AG04449 (cell line): Measurements from ENCODE around the gene SUGCT.

Experiments used
- CTCF ChIA-PET: fragments of 350-600 bp; formaldehyde crosslinking; extraction: SDS; loops from one replicate; lab custom pipeline; 2021; ENCODE audit warnings: antibody characterized with exemption; lab: Yijun Ruan, JAX
- POLR2A ChIA-PET: fragments of 400-600, 350-600 bp; formaldehyde crosslinking; extraction: SDS; loops from one replicate; lab custom pipeline; 2020; ENCODE audit warnings: antibody characterized with exemption, inconsistent platforms; lab: Yijun Ruan, JAX
- DNase-seq: peaks from one replicate; pipeline ENCODE4 v3.0.0-alpha.2; 2010; ENCODE audit warnings: low read depth, low spot score
- H3K4me3 ChIP-seq: 2 replicates; pipeline ENCODE4 v1.5.1; 2011; ENCODE audit warnings: low read depth, mild to moderate bottlenecking, control low read depth, low read length
- CTCF ChIP-seq: IDR thresholded peaks from one replicate; pipeline ENCODE4 v1.5.1; 2011; ENCODE audit warnings: mild to moderate bottlenecking, moderate library complexity, low read length, control low read depth, inconsistent platforms; ENCODE audit not compliant: insufficient read depth; ENCODE audit errors: missing control alignments

SUGCT gene

GRCh38 chr7:40551685-40552576 lies 417.1 kb downstream of the SUGCT start:
- CTCF ChIA-PET = interaction anchor here (1.3 kb wide), 1 partner anchor 59 kb away, joined by 4 read pairs; no protein-coding TSS in a partner anchor

GRCh38 chr7:40560672-40561071 lies 425.9 kb downstream of the SUGCT start:
- POLR2A ChIA-PET = no interaction called here
- no peak overlapping the region for H3K4me3 ChIP-seq
- TF ChIP-seq CTCF = no peak
- DNase-seq = no peak
- CTCF ChIA-PET = no interaction called here

More at GRCh38 chr7:40551685-40552576, 417.1 kb downstream of the SUGCT start:
- no peak for TF ChIP-seq CTCF
- DNase-seq = no peak
- POLR2A ChIA-PET = interaction anchor here (0.7 to 1.0 kb wide), 2 partner anchors 20 to 274 kb away, joined by 3 to 5 read pairs; no protein-coding TSS in a partner anchor
- H3K4me3 ChIP-seq = no peak overlapping the region

GRCh38 chr7:40566879-40567278 lies 432.1 kb downstream of the SUGCT start:
- no peak for DNase-seq
- no peak overlapping the region for H3K4me3 ChIP-seq
- POLR2A ChIA-PET = no interaction called here
- CTCF ChIA-PET = interaction anchor here (1.1 kb wide), 1 partner anchor 9 kb away, joined by 3 read pairs; no protein-coding TSS in a partner anchor
- TF ChIP-seq CTCF = no peak

- CTCF ChIA-PET = interaction anchor here (1.2 kb wide), 1 partner anchor 10 kb away, joined by 3 read pairs; no protein-coding TSS in a partner anchor
- TF ChIP-seq CTCF = no peak
- POLR2A ChIA-PET = no interaction called here
- H3K4me3 ChIP-seq = no peak overlapping the region
- DNase-seq = no peak
Measured at GRCh38 chr7:40569326-40569725, 434.5 kb downstream of the SUGCT start.

GRCh38 chr7:40570223-40570622 lies 435.4 kb downstream of the SUGCT start:
- TF ChIP-seq CTCF = no peak
- CTCF ChIA-PET = interaction anchor here (0.9 to 1.5 kb wide), 5 partner anchors 11 to 244 kb away, joined by 3 read pairs; no protein-coding TSS in a partner anchor
- DNase-seq = peak; percentile 40
- H3K4me3 ChIP-seq = no peak overlapping the region
- POLR2A ChIA-PET = no interaction called here

- POLR2A ChIA-PET = interaction anchor here (0.7 to 1.4 kb wide), 3 partner anchors 20 to 254 kb away, joined by 3 to 5 read pairs (median 5); no protein-coding TSS in a partner anchor
- peak; percentile 89 for DNase-seq
- no peak for TF ChIP-seq CTCF
- no peak overlapping the region for H3K4me3 ChIP-seq
- CTCF ChIA-PET = interaction anchor here (1.7 kb wide), 1 partner anchor 339 kb away, joined by 4 read pairs; no protein-coding TSS in a partner anchor
Measured at GRCh38 chr7:40571796-40572195, 437.0 kb downstream of the SUGCT start.
